Stomach (tissue), 19 donors: ENCODE results near the gene CCL14. TPM values are rescaled to one million over a fixed set of nuclear protein-coding genes. Genes with fewer than 3 reads are reported as not detected.
A peak's percentile ranks its signal among the peaks of the same experiment; 100 is the strongest.

Experiments used
- DNase-seq, 2 donors: peaks; one replicate each; pipeline versions ENCODE4 v3.0.0 to v3.0.0-alpha.2; 2013 to 2019
- H3K27ac ChIP-seq, 5 donors: fragments of 200-600 bp in 4 of 5; sonication (generic) in 4 of 5; one replicate each; pipeline ENCODE4 v1.5.1; 2013 to 2019; ENCODE audit warnings: mild to moderate bottlenecking in 1 of 5, moderate library complexity in 1 of 5
- H3K27me3 ChIP-seq, 3 donors: fragments of 200-600 bp; sonication (generic); one replicate each; pipeline ENCODE4 v1.5.1; 2017 to 2019; ENCODE audit warnings: mixed run types in 1 of 3
- H3K36me3 ChIP-seq, 4 donors: fragments of 200-600 bp; sonication (generic); 1 replicate in 3 of 4; 2 replicates in 1 of 4; pipeline ENCODE4 v1.5.1; 2016 to 2019
- H3K4me1 ChIP-seq, 4 donors: fragments of 200-600 bp; sonication (generic); one replicate each; pipeline ENCODE4 v1.5.1; 2016 to 2019
- H3K4me3 ChIP-seq, 4 donors: fragments of 200-600 bp; sonication (generic) in 3 of 4; one replicate each; pipeline ENCODE4 v1.5.1; 2016 to 2019; ENCODE audit warnings: mild to moderate bottlenecking in 1 of 4
- H3K9me3 ChIP-seq, 4 donors: fragments of 200-600 bp; sonication (generic); one replicate each; pipeline ENCODE4 v1.5.1; 2016 to 2019
- CTCF ChIP-seq, 7 experiments: fragments of 450-650 bp in 4 of 7; fragments of 200-600 bp in 3 of 7; sonication (generic) in 3 of 7; IDR thresholded peaks; one replicate each; pipeline ENCODE4 v1.5.1; 2016 to 2019; ENCODE audit warnings: antibody characterized with exemption in 7 of 7, control low read depth in 2 of 7, mild to moderate bottlenecking in 1 of 7
- EP300 ChIP-seq: sonication (generic); formaldehyde crosslinking; IDR thresholded peaks from one replicate; pipeline ENCODE4 v1.6.1; 2017; ENCODE audit warnings: antibody characterized with exemption
- POLR2A ChIP-seq, 4 donors: fragments of 450-650 bp; IDR thresholded peaks; one replicate each; pipeline ENCODE4 v1.6.1; 2016; ENCODE audit warnings: antibody characterized with exemption in 4 of 4, control low read depth in 2 of 4, mild to moderate bottlenecking in 1 of 4, moderate library complexity in 1 of 4
- POLR2AphosphoS5 ChIP-seq, 3 donors: sonication (generic); formaldehyde crosslinking; IDR thresholded peaks; one replicate each; pipeline ENCODE4 v1.6.1; 2016; ENCODE audit warnings: antibody characterized with exemption in 3 of 3
- WGBS, 5 donors: extraction: QIAGEN DNeasy Blood & Tissue Kit in 3 of 5; methylation state at CpG; one replicate each; pipeline versions ENCODE4 v1.1.5 to v1.1.7; 2013 to 2018; 5-methylcytosine and 5-hydroxymethylcytosine counted together
- intact Hi-C: fragments of 100-400 bp; cut with DNase I; formaldehyde crosslinking; loops from one replicate; pipeline ENCODE4 v1.15.1; 2023; ENCODE audit warnings: low total_unique reads
- long read RNA-seq, 10 donors: transcript quantifications; one replicate each; lab custom pipeline, GENCODE V29; 2026
- polyA plus RNA-seq, 3 donors: library from polyadenylated mRNA; stranded (reverse); fragments of 200-250 nt; gene quantifications; one replicate each; pipeline ENCODE4 v1.2.3, GENCODE V29; 2013
- total RNA-seq, 5 donors: library from RNA; depleted of rRNA; stranded (reverse); fragments of >200 nt; gene quantifications; one replicate each; pipeline versions ENCODE4 v1.1.0 to v1.2.3, GENCODE V29; 2014 to 2016
- donor health status: healthy with polysubstance abuse.
- donor health status: Bipolar disorder and iron deficiency.
- donor health status: healthy.

CCL14 gene
- 1 to 10 TPM in 4 of 5 donors, under 1 TPM in 1; 0.58 to 8.4 (median 2.2) TPM for total RNA-seq
- 10 to 100 TPM in 2 of 3 donors, 1 to 10 TPM in 1; 2.9 to 80.3 (median 19.6) TPM for polyA plus RNA-seq
- long read RNA-seq, donor 1, transcript CCL14-202 (3 exons, 898 nt): major isoform, 7 of 9 reads
- long read RNA-seq, donor 1, partial matches to known transcripts: 0 of 9 reads
- long read RNA-seq, donor 1, other reads (novel, unspliced or antisense): 0 of 9 reads
- long read RNA-seq, donor 2, transcript CCL14-202 (3 exons, 898 nt): major isoform, 10 of 12 reads
- long read RNA-seq, donor 2, partial matches to known transcripts: 0 of 12 reads
- long read RNA-seq, donor 2, other reads (novel, unspliced or antisense): 0 of 12 reads
- long read RNA-seq, donor 3, transcript CCL14-202 (3 exons, 898 nt): major isoform, 16 of 21 reads
- long read RNA-seq, donor 3, partial matches to known transcripts: 0 of 21 reads
- long read RNA-seq, donor 3, other reads (novel, unspliced or antisense): 0 of 21 reads
- long read RNA-seq, donor 4, partial matches to known transcripts: 0 of 2 reads
- long read RNA-seq, donor 4, other reads (novel, unspliced or antisense): 0 of 2 reads
- long read RNA-seq, donor 5, transcript CCL14-202 (3 exons, 898 nt): major isoform, 29 of 31 reads
- long read RNA-seq, donor 5, partial matches to known transcripts: 0 of 31 reads
- long read RNA-seq, donor 5, other reads (novel, unspliced or antisense): 0 of 31 reads
- long read RNA-seq, donor 6, transcript CCL14-202 (3 exons, 898 nt): major isoform, 33 of 35 reads
- long read RNA-seq, donor 6, partial matches to known transcripts: 0 of 35 reads
- long read RNA-seq, donor 6, other reads (novel, unspliced or antisense): 0 of 35 reads
- long read RNA-seq, donor 7, transcript CCL14-202 (3 exons, 898 nt): major isoform, 25 of 28 reads
- long read RNA-seq, donor 7, partial matches to known transcripts: 0 of 28 reads
- long read RNA-seq, donor 7, other reads (novel, unspliced or antisense): 0 of 28 reads
- long read RNA-seq, donor 8, transcript CCL14-202 (3 exons, 898 nt): major isoform, 12 of 13 reads
- long read RNA-seq, donor 8, partial matches to known transcripts: 0 of 13 reads
- long read RNA-seq, donor 8, other reads (novel, unspliced or antisense): 0 of 13 reads
- long read RNA-seq, donor 9, transcript CCL14-202 (3 exons, 898 nt): major isoform, 16 of 22 reads
- long read RNA-seq, donor 9, partial matches to known transcripts: 0 of 22 reads
- long read RNA-seq, donor 9, other reads (novel, unspliced or antisense): 0 of 22 reads
- long read RNA-seq, donor 10, partial matches to known transcripts: 0 of 2 reads
- long read RNA-seq, donor 10, other reads (novel, unspliced or antisense): 0 of 2 reads

- WGBS, 5 donors: 61 to 95% (median 86%) methylated on average over 1 of the region's 1 CpG
- Histone ChIP-seq H3K9me3 (peaks cover 0 to 18% (median 5%) of the 10 kb centered on the region in 4 donors), H3K36me3 (no peaks in the 10 kb centered on the region), H3K4me3 (peak within 1 kb of the TSS in 3 of 4 donors; percentile 2 to 21 (median 13)), H3K27me3 (no peaks in the 10 kb centered on the region), H3K4me1 (no peaks in the 10 kb centered on the region), H3K27ac (peak within 1 kb of the TSS in 1 of 5 donors; percentile 16)
- intact Hi-C loops: no loop called here
- TF ChIP-seq CTCF (IDR thresholded peaks at IDR 0.05) (no peak), POLR2AphosphoS5 (IDR thresholded peaks at IDR 0.05) (no peak), POLR2A (IDR thresholded peaks at IDR 0.05) (no peak), EP300 (no peak)
- DNase-seq: no peak
Measured at GRCh38 chr17:35986643-35987042, at the start of gene CCL14. Gene CCL14, minus strand, starts transcription at chr17:35986729. Its CDS starts 80 bp downstream, at chr17:35986649.

- intact Hi-C loops: no loop called here
Measured at GRCh38 chr17:36036235-36036634, 49.7 kb upstream of the CCL14 start.

GRCh38 chr17:36034127-36034526 is 47.6 kb upstream of the CCL14 start:
- DNase-seq: no peak
- Histone ChIP-seq H3K4me3 (no peak overlapping the region), H3K27ac (no peak overlapping the region), H3K9me3 (no peaks in the 10 kb centered on the region), H3K36me3 (no peaks in the 10 kb centered on the region), H3K4me1 (no peaks in the 10 kb centered on the region), H3K27me3 (peaks cover 0 to 11% (median 0%) of the 10 kb centered on the region in 3 donors)
- WGBS, 5 donors: 25 to 36% (median 31%) methylated on average over 3 of the region's 3 CpGs
- intact Hi-C loops: no loop called here
- TF ChIP-seq CTCF (IDR thresholded peaks at IDR 0.05) (no peak), EP300 (no peak), POLR2AphosphoS5 (IDR thresholded peaks at IDR 0.05) (no peak), POLR2A (IDR thresholded peaks at IDR 0.05) (no peak)

More at GRCh38 chr17:36036235-36036634, 49.7 kb upstream of the CCL14 start:
- no peak for DNase-seq
- Histone ChIP-seq H3K4me3 (no peak overlapping the region), H3K9me3 (no peaks in the 10 kb centered on the region), H3K27me3 (peaks cover 0 to 11% (median 0%) of the 10 kb centered on the region in 3 donors), H3K36me3 (no peaks in the 10 kb centered on the region), H3K4me1 (no peaks in the 10 kb centered on the region), H3K27ac (no peak overlapping the region)
- no peak for TF ChIP-seq POLR2AphosphoS5 (IDR thresholded peaks at IDR 0.05)
- TF ChIP-seq POLR2A (IDR thresholded peaks at IDR 0.05): no peak
- no peak for TF ChIP-seq EP300
- no peak for TF ChIP-seq CTCF (IDR thresholded peaks at IDR 0.05)
- 85 to 93% (median 86%) methylated on average over 4 of the region's 4 CpGs for WGBS, 5 donors
